Colonic mucosa (tissue), 4 donors: ENCODE results near the gene CD93. TPM values are rescaled to one million over a fixed set of nuclear protein-coding genes. Genes with fewer than 3 reads are reported as not detected.

Experiments used
- DNase-seq: peaks from one replicate; pipeline ENCODE4 v3.0.0-alpha.2; 2020
- H3K27ac ChIP-seq: fragments of 200-600 bp; one replicate; pipeline ENCODE4 v1.8.0; 2021
- H3K27me3 ChIP-seq: fragments of 200-600 bp; one replicate; pipeline ENCODE4 v1.8.0; 2021
- H3K36me3 ChIP-seq: fragments of 200-600 bp; one replicate; pipeline ENCODE4 v1.8.0; 2021
- H3K4me1 ChIP-seq: fragments of 200-600 bp; one replicate; pipeline ENCODE4 v1.8.0; 2021; ENCODE audit warnings: mild to moderate bottlenecking
- H3K4me3 ChIP-seq: fragments of 200-600 bp; one replicate; pipeline ENCODE4 v1.8.0; 2021
- H3K9ac ChIP-seq, 2 donors: one replicate each; pipeline ENCODE4 v1.7.0; 2013; ENCODE audit warnings: control low read depth in 2 of 2, low read depth in 2 of 2, low read length in 2 of 2
- H3K9me3 ChIP-seq: fragments of 200-600 bp; one replicate; pipeline ENCODE4 v1.8.0; 2021
- intact Hi-C: fragments of 100-400 bp; cut with DNase I; formaldehyde crosslinking; loops from one replicate; pipeline ENCODE4 v1.14.1; 2022
- total RNA-seq, 2 donors: library from RNA; stranded (reverse); fragmentation: NEBNext Ultra II Directional in 1 of 2; extraction: Animal tissue kit (Norgen Biotek cat#: 25700) in 1 of 2; gene quantifications; one replicate each; pipeline ENCODE4 v1.2.1, GENCODE V29; 2021
- TF ChIP-seq, protein P1 (sequence below): fragments of 200-600 bp; IDR thresholded peaks from one replicate; pipeline ENCODE4 v1.8.0; 2022; ENCODE audit warnings: antibody characterized with exemption, mild to moderate bottlenecking
- donor health status: healthy.
- donor health status: DM: no; HTN: no; CAD: no.
- donor health status: DM: no; HTN: no; CAD: no.

Gene CD93
- total RNA-seq, 2 donors from 2014 or later, result 5.3 to 20.3 TPM

DNA sequence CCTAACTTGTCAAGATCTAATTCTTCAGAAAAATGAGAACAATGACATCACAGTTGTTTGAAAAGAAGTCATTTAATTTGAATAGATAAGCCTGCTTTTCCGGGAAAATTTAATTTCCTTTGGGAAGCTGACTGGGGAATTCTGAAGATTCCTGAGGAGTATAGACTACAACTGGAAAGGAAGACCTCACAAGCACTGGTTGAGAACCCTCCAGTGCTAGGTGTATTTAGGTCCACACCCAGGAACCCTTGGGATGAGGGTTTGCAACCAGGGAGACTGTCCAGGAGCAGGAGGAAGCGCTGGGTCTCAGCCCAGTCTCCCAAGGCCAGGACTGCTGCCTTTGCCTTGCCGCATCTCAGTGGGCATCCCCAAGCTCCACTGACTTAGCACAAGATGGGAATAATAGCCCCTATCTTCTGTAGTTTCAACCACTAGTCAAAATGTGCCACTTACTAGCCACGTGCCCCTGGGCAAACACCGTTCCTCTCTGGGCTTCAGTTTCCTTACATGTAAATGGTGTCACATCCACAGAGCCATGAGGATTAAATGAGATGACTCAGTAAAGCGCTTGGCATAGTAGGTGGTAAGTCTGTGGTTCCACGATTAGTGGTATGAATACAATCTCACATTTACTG, 6.9 kb upstream of the CD93 start:
- intact Hi-C loops, result no loop called here
- no peaks in the 10 kb centered on the region for H3K36me3 ChIP-seq
- H3K27ac ChIP-seq, result no peak overlapping the region
- H3K9me3 ChIP-seq, result no peaks in the 10 kb centered on the region
- H3K27me3 ChIP-seq, result no peaks in the 10 kb centered on the region
- no peak overlapping the region for H3K4me3 ChIP-seq
- DNase-seq, result no peak
- no peak overlapping the region for H3K9ac ChIP-seq
- TF ChIP-seq, protein P1, sequence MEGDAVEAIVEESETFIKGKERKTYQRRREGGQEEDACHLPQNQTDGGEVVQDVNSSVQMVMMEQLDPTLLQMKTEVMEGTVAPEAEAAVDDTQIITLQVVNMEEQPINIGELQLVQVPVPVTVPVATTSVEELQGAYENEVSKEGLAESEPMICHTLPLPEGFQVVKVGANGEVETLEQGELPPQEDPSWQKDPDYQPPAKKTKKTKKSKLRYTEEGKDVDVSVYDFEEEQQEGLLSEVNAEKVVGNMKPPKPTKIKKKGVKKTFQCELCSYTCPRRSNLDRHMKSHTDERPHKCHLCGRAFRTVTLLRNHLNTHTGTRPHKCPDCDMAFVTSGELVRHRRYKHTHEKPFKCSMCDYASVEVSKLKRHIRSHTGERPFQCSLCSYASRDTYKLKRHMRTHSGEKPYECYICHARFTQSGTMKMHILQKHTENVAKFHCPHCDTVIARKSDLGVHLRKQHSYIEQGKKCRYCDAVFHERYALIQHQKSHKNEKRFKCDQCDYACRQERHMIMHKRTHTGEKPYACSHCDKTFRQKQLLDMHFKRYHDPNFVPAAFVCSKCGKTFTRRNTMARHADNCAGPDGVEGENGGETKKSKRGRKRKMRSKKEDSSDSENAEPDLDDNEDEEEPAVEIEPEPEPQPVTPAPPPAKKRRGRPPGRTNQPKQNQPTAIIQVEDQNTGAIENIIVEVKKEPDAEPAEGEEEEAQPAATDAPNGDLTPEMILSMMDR, result no peak
- no peaks in the 10 kb centered on the region for H3K4me1 ChIP-seq

DNA sequence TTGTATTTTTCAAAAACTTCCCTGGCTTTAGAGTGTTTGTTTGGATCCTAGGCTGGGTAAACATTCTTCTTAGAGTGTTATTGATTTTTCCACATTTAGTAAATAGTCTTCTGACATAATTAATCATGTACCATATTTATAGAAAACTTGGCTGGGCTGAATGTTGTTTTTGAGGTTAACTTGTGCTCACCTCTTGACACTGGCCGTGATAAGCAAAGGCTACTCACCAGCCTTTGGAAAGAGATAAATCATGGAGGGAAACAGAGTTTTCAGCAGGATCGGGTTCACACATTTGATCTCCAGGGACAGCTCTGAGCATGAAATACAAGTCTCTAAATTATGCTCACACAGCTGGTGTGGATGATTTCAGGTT, 6.2 kb upstream of the CD93 start:
- no peak overlapping the region for H3K27ac ChIP-seq
- H3K4me3 ChIP-seq, result no peak overlapping the region
- intact Hi-C loops, result no loop called here
- H3K27me3 ChIP-seq, result no peaks in the 10 kb centered on the region
- no peak overlapping the region for H3K9ac ChIP-seq
- H3K4me1 ChIP-seq, result no peaks in the 10 kb centered on the region
- no peaks in the 10 kb centered on the region for H3K36me3 ChIP-seq
- DNase-seq, result no peak
- no peaks in the 10 kb centered on the region for H3K9me3 ChIP-seq
- TF ChIP-seq, protein P1, result no peak

DNA sequence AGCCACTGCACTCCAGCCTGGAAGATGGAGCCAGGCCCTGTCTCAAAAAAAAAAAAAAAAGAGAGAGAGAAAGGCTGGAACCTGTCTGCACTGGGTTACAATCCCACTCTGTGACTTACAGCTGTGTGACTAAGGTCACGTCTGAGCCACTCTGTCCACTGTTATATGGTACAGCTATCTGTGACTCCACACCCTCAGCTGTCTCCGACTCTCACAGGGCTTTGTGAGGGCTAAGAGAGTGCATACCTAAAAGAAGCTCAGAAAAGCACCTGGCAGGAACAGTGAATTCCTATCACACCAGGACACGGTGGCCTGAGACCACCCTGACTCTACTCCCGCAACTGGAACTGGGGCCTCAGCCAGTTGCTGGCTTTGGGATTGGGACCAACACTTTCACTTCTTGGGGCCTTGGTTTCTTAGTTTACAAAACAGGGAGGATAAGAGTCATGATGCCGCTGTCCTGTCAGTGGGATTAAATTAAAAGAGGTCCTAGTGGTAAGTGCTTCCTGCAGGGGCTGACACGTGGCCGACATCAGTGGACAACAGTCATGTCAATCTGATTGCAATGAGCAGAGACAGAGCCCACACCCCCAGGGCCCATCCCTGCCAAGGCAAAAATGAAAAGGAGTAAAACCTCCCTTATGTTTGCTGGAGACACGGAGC, 5.7 kb upstream of the CD93 start:
- H3K4me3 ChIP-seq, result no peak overlapping the region
- intact Hi-C loops, result no loop called here
- no peak overlapping the region for H3K27ac ChIP-seq
- no peaks in the 10 kb centered on the region for H3K27me3 ChIP-seq
- TF ChIP-seq, protein P1, result no peak
- no peaks in the 10 kb centered on the region for H3K9me3 ChIP-seq
- no peak for DNase-seq
- no peak overlapping the region for H3K9ac ChIP-seq
- no peaks in the 10 kb centered on the region for H3K4me1 ChIP-seq
- H3K36me3 ChIP-seq, result no peaks in the 10 kb centered on the region

DNA sequence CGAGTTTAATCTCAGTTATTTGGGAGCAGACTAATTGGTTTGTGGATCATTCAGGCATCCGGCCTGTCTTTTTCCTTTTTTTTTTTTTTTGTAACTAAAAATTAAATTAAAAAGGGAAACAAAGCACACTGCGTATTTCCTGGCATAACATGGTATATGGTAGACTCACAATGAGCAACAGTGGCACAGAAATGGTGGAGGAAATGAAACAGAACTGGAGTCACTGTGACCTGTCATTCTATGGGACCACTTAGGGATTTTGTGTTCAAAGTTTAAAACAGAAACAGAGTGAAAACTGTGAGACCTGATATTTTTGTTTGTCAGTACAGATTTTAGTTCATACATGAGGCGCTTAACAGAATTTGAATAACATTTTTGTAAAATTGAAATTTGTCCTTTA, 4.8 kb upstream of the CD93 start:
- Histone ChIP-seq H3K9ac (no peak overlapping the region), H3K27ac (no peak overlapping the region), H3K4me1 (no peaks in the 10 kb centered on the region), H3K9me3 (no peaks in the 10 kb centered on the region), H3K36me3 (no peaks in the 10 kb centered on the region), H3K27me3 (no peaks in the 10 kb centered on the region), H3K4me3 (no peak overlapping the region)
- DNase-seq, result no peak
- intact Hi-C loops, result no loop called here
- TF ChIP-seq, protein P1, result no peak

DNA sequence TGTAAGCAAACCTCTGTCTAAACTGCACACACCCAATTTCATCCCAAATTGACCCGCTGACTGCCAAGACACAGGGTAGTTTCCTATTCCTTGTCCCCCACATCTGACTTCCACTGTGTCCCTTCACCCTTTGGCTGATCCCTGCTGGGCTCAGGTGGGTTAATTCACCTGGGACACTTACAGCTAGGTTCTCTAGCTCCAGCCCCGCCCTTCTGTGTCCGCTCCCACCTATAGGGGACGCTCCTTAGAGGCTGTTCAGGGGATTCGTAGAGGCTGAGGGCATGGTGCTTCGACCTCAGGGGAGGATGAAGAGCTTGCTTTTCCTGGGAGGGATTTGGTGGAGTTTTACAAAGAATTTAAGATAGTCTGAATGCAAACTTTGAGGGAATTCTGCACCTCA, 4.0 kb upstream of the CD93 start:
- Histone ChIP-seq H3K4me3 (no peak overlapping the region), H3K27me3 (no peaks in the 10 kb centered on the region), H3K9me3 (no peaks in the 10 kb centered on the region), H3K27ac (no peak overlapping the region), H3K9ac (no peak overlapping the region), H3K36me3 (no peaks in the 10 kb centered on the region), H3K4me1 (no peaks in the 10 kb centered on the region)
- TF ChIP-seq, protein P1, result no peak
- intact Hi-C loops, result no loop called here
- DNase-seq, result no peak
